Esophagus muscularis mucosa (tissue), 4 donors: ENCODE measurements around the gene TMEM132E.

Source experiments
- EP300 ChIP-seq: sonication (generic); formaldehyde crosslinking; IDR thresholded peaks from one replicate; pipeline ENCODE4 v1.6.1; 2017; ENCODE audit warnings: antibody characterized with exemption
- POLR2A ChIP-seq: fragments of 450-650 bp; IDR thresholded peaks from one replicate; pipeline ENCODE4 v1.6.1; 2017; ENCODE audit warnings: antibody characterized with exemption, moderate library complexity, mild to moderate bottlenecking, low read depth
- TF ChIP-seq, protein P1 (sequence below), 3 experiments: fragments of 200-600 bp in 2 of 3; fragments of 450-650 bp in 1 of 3; sonication (generic) in 2 of 3; IDR thresholded peaks; one replicate each; pipeline ENCODE4 v1.5.1; 2017 to 2019; ENCODE audit warnings: antibody characterized with exemption in 3 of 3, mild to moderate bottlenecking in 2 of 3, moderate library complexity in 1 of 3

GRCh38 chr17:34601416-34601815, 22.0 kb downstream of the TMEM132E start:
- TF ChIP-seq, protein P1, sequence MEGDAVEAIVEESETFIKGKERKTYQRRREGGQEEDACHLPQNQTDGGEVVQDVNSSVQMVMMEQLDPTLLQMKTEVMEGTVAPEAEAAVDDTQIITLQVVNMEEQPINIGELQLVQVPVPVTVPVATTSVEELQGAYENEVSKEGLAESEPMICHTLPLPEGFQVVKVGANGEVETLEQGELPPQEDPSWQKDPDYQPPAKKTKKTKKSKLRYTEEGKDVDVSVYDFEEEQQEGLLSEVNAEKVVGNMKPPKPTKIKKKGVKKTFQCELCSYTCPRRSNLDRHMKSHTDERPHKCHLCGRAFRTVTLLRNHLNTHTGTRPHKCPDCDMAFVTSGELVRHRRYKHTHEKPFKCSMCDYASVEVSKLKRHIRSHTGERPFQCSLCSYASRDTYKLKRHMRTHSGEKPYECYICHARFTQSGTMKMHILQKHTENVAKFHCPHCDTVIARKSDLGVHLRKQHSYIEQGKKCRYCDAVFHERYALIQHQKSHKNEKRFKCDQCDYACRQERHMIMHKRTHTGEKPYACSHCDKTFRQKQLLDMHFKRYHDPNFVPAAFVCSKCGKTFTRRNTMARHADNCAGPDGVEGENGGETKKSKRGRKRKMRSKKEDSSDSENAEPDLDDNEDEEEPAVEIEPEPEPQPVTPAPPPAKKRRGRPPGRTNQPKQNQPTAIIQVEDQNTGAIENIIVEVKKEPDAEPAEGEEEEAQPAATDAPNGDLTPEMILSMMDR (IDR thresholded peaks at IDR 0.05), result no peak
- TF ChIP-seq EP300 (no peak), POLR2A (no peak)
